Measurements from ENCODE around the gene RMRP. TPM values are rescaled to one million over a fixed set of nuclear protein-coding genes. Genes with fewer than 3 reads are reported as not detected.

RMRP gene
- total RNA-seq, 1 donor from 2014 or later: 32,961 TPM

DNA sequence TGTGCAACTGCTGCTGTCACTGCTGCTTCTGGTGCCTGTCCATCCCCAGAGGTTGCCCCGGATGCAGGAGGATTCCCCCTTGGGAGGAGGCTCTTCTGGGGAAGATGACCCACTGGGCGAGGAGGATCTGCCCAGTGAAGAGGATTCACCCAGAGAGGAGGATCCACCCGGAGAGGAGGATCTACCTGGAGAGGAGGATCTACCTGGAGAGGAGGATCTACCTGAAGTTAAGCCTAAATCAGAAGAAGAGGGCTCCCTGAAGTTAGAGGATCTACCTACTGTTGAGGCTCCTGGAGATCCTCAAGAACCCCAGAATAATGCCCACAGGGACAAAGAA, 16.2 kb upstream of the RMRP start:
- no peak overlapping the region for H3K27ac Mint-ChIP-seq (ENCODE audit: unreplicated experiment)
- DNase-seq (ENCODE audit: low spot score): no peak
- H3K36me3 Mint-ChIP-seq (ENCODE audit: low read depth, unreplicated experiment): no peaks in the 10 kb centered on the region
- no peak overlapping the region for H3K4me3 Mint-ChIP-seq (ENCODE audit: unreplicated experiment)
- TF ChIP-seq, protein P1, sequence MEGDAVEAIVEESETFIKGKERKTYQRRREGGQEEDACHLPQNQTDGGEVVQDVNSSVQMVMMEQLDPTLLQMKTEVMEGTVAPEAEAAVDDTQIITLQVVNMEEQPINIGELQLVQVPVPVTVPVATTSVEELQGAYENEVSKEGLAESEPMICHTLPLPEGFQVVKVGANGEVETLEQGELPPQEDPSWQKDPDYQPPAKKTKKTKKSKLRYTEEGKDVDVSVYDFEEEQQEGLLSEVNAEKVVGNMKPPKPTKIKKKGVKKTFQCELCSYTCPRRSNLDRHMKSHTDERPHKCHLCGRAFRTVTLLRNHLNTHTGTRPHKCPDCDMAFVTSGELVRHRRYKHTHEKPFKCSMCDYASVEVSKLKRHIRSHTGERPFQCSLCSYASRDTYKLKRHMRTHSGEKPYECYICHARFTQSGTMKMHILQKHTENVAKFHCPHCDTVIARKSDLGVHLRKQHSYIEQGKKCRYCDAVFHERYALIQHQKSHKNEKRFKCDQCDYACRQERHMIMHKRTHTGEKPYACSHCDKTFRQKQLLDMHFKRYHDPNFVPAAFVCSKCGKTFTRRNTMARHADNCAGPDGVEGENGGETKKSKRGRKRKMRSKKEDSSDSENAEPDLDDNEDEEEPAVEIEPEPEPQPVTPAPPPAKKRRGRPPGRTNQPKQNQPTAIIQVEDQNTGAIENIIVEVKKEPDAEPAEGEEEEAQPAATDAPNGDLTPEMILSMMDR (IDR thresholded peaks at IDR 0.05; ENCODE audit: unreplicated experiment): no peak
- peaks cover 11% of the 10 kb centered on the region for H3K27me3 Mint-ChIP-seq (ENCODE audit: unreplicated experiment)
- H3K4me1 Mint-ChIP-seq (ENCODE audit: unreplicated experiment): peaks cover 17% of the 10 kb centered on the region
- no peaks in the 10 kb centered on the region for H3K9me3 Mint-ChIP-seq (ENCODE audit: unreplicated experiment)

DNA sequence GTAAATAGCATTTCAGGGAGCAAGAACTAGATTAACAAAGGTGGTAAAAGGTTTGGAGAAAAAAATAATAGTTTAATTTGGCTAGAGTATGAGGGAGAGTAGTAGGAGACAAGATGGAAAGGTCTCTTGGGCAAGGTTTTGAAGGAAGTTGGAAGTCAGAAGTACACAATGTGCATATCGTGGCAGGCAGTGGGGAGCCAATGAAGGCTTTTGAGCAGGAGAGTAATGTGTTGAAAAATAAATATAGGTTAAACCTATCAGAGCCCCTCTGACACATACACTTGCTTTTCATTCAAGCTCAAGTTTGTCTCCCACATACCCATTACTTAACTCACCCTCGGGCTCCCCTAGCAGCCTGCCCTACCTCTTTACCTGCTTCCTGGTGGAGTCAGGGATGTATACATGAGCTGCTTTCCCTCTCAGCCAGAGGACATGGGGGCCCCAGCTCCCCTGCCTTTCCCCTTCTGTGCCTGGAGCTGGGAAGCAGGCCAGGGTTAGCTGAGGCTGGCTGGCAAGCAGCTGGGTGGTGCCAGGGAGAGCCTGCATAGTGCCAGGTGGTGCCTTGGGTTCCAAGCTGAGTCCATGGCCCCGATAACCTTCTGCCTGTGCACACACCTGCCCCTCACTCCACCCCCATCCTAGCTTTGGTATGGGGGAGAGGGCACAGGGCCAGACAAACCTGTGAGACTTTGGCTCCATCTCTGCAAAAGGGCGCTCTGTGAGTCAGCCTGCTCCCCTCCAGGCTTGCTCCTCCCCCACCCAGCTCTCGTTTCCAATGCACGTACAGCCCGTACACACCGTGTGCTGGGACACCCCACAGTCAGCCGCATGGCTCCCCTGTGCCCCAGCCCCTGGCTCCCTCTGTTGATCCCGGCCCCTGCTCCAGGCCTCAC, 15.6 kb upstream of the RMRP start, which contains the start of gene CA9:
Gene CA9, plus strand, starts transcription at position 797 of the 893 bp plus-strand sequence. Its CDS starts 32 bp downstream, at position 829.
- H3K27me3 Mint-ChIP-seq (ENCODE audit: unreplicated experiment): peaks cover 11% of the 10 kb centered on the region
- no peaks in the 10 kb centered on the region for H3K36me3 Mint-ChIP-seq (ENCODE audit: low read depth, unreplicated experiment)
- H3K27ac Mint-ChIP-seq (ENCODE audit: unreplicated experiment): no peak within 1 kb of the TSS
- H3K4me1 Mint-ChIP-seq (ENCODE audit: unreplicated experiment): peaks cover 13% of the 10 kb centered on the region
- H3K9me3 Mint-ChIP-seq (ENCODE audit: unreplicated experiment): no peaks in the 10 kb centered on the region
- H3K4me3 Mint-ChIP-seq (ENCODE audit: unreplicated experiment): peak within 1 kb of the TSS; percentile 29
- TF ChIP-seq, protein P1 (IDR thresholded peaks at IDR 0.05; ENCODE audit: unreplicated experiment): no peak
- DNase-seq (ENCODE audit: low spot score): no peak

DNA sequence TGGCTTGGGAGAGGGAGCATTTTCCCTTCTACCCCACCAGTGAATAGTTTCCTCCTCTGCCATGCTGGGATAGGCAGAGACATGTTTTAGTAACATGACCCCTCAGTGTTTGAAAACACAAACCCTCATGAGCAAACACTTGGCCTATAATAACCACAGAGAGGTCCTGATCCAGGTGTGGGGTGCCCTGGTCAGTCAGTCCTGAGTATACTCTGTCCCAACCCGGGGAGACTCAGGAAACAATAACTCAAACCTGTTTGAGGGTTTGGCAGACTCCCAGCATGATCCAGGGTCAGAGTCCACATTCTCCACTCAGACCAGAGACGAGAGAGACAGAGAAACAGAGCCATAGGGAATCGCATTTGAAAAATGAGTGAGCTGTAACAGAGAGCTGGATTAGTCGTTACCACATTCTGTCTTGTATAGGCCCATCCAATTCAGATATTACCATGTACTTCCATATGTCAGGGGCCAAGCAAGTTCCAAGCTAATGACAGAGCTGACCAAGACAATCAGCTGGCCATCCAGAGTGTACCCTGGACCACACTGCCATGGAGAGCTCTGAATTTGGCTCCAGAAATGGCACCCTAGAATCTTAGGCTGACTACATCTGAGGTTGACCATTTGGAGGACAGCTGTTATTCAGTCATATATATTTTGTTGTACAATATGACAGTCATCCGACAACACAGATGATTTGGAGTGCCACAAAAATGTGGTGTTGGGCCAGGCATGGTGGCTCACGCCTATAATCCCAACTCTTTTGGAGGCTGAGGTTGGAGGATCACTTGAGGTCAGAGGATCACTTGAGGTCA, 11.7 kb upstream of the RMRP start:
- no peak overlapping the region for H3K4me3 Mint-ChIP-seq (ENCODE audit: unreplicated experiment)
- no peak for DNase-seq (ENCODE audit: low spot score)
- H3K9me3 Mint-ChIP-seq (ENCODE audit: unreplicated experiment): no peaks in the 10 kb centered on the region
- H3K4me1 Mint-ChIP-seq (ENCODE audit: unreplicated experiment): peaks cover 3% of the 10 kb centered on the region
- no peak overlapping the region for H3K27ac Mint-ChIP-seq (ENCODE audit: unreplicated experiment)
- H3K36me3 Mint-ChIP-seq (ENCODE audit: low read depth, unreplicated experiment): no peaks in the 10 kb centered on the region
- H3K27me3 Mint-ChIP-seq (ENCODE audit: unreplicated experiment): peaks cover 17% of the 10 kb centered on the region
- TF ChIP-seq, protein P1 (IDR thresholded peaks at IDR 0.05; ENCODE audit: unreplicated experiment): no peak

DNA sequence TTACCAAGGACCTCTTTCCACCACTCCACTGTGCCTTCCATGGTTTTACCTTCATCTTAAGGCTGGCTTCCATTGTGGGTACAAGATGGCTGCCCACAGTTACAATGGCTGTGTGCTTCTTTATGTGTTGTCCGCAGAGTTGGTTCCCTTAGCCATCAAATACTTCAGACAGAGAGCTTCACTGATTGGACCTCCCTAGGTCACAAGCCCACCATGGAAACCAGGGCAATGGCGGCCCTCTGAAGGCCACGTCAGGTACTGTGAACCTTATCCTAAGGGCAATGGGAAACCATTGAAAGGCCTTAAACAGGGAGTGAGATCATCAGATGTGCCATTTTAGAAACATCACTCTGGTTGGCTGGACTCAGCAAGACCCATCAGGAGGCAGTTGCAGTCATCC, 10.1 kb upstream of the RMRP start:
- H3K36me3 Mint-ChIP-seq (ENCODE audit: low read depth, unreplicated experiment): no peaks in the 10 kb centered on the region
- TF ChIP-seq, protein P1 (IDR thresholded peaks at IDR 0.05; ENCODE audit: unreplicated experiment): no peak
- H3K9me3 Mint-ChIP-seq (ENCODE audit: unreplicated experiment): no peaks in the 10 kb centered on the region
- DNase-seq (ENCODE audit: low spot score): no peak
- H3K4me1 Mint-ChIP-seq (ENCODE audit: unreplicated experiment): peaks cover 3% of the 10 kb centered on the region
- no peak overlapping the region for H3K27ac Mint-ChIP-seq (ENCODE audit: unreplicated experiment)
- peak overlapping the region; percentile 0 for H3K4me3 Mint-ChIP-seq (ENCODE audit: unreplicated experiment)
- H3K27me3 Mint-ChIP-seq (ENCODE audit: unreplicated experiment): peaks cover 18% of the 10 kb centered on the region
